Heart left ventricle (tissue), 13 donors: ENCODE measurements around the gene PJA1.

Source experiments
- POLR2A ChIP-seq, 2 donors: fragments of 450-650 bp; IDR thresholded peaks; one replicate each; pipeline ENCODE4 v1.6.1; 2017; ENCODE audit warnings: antibody characterized with exemption in 2 of 2, mild to moderate bottlenecking in 2 of 2, moderate library complexity in 2 of 2
- TF ChIP-seq, protein P1 (sequence below), 12 donors: fragments of 200-600 bp; sonication (generic) in 4 of 12; IDR thresholded peaks; one replicate each; pipeline versions ENCODE4 v1.5.0 to v1.8.0; 2018 to 2022; ENCODE audit warnings: antibody characterized with exemption in 12 of 12, mild to moderate bottlenecking in 5 of 12
- donor health status: ischemic (EF 13 %, LVEDD 7.1; RV severe dilation, severe dysfunction).
- donor health status: DM: no; HTN: yes; CAD: no.
- donor health status: DM: no; HTN: no; CAD: no.
- donor health status: ischemic (EF 25% LVEDD 6.9; RV normal size, moderate dysfunction).
- donor health status: ischemic (EF 25% LVEDD 5.7; RV mildly dilated, moderate dysfunction).
- donor health status: ischemic (EF 35%, LVEDD 5.7; RV mildly dilated, moderate dysfunction).
- donor health status: nonischemic (EF 11% LVEDD 7.7; RV severe dilation, severe dysfunction).
- donor health status: DM: yes; HTN: yes; CAD: no.
- donor health status: PGD.
- donor health status: ischemic (EF 29% LVEDD 5.4; RV normal size, mild dysfunction).
- donor health status: nonischemic (EF 23%, LVEDD 6.1; RV moderate dilation, normal function).

DNA sequence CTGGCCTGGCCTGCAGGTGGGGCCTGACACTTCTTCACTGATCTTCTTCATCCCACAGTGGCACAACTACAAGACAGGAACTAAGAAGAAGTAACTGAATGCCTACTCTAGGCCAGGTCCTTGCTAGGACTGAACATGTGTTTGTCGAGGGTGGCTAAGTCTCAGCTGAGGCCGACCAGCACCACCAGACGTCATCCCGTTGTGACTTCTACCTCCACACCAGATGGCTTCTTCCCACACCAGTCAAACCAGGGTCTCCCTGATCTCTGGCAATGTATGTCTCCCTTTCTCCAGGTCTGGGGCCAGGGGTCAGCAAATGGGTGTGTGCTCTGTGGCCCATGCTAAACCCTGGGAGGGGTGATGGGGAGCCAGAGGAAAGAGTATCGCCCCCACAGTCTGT is 40.2 kb downstream of the PJA1 start:
- no peak for TF ChIP-seq POLR2A (IDR thresholded peaks at IDR 0.05)
- TF ChIP-seq, protein P1, sequence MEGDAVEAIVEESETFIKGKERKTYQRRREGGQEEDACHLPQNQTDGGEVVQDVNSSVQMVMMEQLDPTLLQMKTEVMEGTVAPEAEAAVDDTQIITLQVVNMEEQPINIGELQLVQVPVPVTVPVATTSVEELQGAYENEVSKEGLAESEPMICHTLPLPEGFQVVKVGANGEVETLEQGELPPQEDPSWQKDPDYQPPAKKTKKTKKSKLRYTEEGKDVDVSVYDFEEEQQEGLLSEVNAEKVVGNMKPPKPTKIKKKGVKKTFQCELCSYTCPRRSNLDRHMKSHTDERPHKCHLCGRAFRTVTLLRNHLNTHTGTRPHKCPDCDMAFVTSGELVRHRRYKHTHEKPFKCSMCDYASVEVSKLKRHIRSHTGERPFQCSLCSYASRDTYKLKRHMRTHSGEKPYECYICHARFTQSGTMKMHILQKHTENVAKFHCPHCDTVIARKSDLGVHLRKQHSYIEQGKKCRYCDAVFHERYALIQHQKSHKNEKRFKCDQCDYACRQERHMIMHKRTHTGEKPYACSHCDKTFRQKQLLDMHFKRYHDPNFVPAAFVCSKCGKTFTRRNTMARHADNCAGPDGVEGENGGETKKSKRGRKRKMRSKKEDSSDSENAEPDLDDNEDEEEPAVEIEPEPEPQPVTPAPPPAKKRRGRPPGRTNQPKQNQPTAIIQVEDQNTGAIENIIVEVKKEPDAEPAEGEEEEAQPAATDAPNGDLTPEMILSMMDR (IDR thresholded peaks at IDR 0.05): no peak
